Measurements from ENCODE around the gene TMA7B.

The TMA7B gene

DNA sequence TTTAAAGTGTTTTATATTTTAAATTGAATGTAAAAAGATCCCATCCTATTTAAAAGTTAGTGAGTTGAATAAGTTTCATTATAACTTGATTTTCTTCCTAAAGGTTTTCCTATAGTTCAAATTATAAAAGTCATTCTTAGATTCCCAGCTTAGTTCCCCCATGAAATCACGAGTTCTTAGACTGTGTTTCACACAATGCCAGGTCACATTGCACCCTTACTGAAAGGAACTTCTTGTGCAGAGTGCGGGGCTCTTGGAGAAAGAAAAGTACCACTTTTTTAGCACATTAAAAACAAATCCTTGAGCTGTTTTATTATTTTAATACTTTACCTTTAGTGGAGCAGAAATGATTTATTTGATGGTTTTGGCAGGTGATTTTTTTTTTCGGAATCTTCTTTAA lies 43.7 kb upstream of the TMA7B start:
- DNase-seq (ENCODE audit: low spot score) = no peak
- in situ Hi-C loops (cut with MboI; ENCODE audit: low sequenced_read_pairs, unreplicated experiment) = no loop called here
- TF ChIP-seq, protein P1, sequence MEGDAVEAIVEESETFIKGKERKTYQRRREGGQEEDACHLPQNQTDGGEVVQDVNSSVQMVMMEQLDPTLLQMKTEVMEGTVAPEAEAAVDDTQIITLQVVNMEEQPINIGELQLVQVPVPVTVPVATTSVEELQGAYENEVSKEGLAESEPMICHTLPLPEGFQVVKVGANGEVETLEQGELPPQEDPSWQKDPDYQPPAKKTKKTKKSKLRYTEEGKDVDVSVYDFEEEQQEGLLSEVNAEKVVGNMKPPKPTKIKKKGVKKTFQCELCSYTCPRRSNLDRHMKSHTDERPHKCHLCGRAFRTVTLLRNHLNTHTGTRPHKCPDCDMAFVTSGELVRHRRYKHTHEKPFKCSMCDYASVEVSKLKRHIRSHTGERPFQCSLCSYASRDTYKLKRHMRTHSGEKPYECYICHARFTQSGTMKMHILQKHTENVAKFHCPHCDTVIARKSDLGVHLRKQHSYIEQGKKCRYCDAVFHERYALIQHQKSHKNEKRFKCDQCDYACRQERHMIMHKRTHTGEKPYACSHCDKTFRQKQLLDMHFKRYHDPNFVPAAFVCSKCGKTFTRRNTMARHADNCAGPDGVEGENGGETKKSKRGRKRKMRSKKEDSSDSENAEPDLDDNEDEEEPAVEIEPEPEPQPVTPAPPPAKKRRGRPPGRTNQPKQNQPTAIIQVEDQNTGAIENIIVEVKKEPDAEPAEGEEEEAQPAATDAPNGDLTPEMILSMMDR (IDR thresholded peaks at IDR 0.05; ENCODE audit: borderline replicate concordance, control extremely low read depth, extremely low read depth, insufficient read depth, missing control alignments) = no peak

DNA sequence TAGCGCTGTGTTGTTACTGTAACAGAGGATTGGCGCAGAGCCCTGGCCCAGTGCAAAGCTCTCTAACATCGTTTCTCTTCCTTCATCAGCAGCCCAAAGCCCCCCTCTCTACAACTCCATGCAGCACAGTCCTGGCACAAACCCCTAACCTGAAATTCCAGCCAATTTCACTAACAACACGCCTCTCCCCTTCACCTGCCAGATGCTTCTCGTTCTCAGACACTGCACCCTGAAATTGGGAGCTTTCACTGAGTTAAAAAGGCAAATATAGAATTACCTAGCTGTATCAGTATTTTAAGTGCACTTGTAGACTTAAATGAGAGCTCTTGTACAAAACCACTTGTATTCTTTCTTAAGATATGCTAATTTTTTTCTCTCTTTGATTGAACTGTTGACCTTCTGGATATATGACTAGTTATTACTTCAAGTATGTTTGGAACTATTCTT lies 43.0 kb upstream of the TMA7B start:
- in situ Hi-C loops (cut with MboI; ENCODE audit: low sequenced_read_pairs, unreplicated experiment) = no loop called here
- DNase-seq (ENCODE audit: low spot score) = no peak
- TF ChIP-seq, protein P1 (IDR thresholded peaks at IDR 0.05; ENCODE audit: borderline replicate concordance, control extremely low read depth, extremely low read depth, insufficient read depth, missing control alignments) = no peak

DNA sequence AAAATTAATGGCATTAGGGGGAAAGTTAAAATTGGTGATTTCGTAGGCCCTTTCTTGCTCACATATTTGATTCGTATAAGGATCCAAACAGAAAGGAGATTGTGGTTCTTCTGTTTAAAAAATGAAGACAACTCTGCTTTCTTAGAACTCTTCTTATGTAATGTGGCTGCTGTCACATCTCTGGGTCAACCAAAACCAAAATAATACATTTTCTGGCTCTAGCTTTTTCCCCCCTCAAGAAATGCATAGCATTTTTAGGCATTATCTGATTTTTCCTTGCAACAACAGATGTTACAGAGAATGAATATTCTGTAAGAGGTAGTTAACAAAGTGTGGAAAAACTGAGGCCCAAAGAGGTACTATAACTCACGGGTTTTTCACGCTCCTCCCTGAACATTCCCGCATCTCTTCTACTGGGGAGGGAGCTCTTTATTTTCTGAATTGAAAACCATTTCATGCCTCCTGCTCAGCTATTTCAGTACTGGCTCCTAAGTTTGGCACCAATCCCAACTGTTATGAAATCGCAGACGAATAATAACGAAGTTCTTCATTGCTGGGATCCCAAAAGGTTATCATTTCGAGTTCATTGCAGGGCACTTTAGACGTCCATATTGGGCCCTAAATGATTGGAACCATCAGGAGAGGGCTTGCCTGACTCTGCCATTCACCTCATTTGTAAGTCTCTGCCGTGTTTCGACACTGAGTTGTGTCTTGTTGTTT lies 42.3 kb upstream of the TMA7B start:
- TF ChIP-seq, protein P1 (IDR thresholded peaks at IDR 0.05; ENCODE audit: borderline replicate concordance, control extremely low read depth, extremely low read depth, insufficient read depth, missing control alignments) = no peak
- no peak for DNase-seq (ENCODE audit: low spot score)
- in situ Hi-C loops (cut with MboI; ENCODE audit: low sequenced_read_pairs, unreplicated experiment) = no loop called here

DNA sequence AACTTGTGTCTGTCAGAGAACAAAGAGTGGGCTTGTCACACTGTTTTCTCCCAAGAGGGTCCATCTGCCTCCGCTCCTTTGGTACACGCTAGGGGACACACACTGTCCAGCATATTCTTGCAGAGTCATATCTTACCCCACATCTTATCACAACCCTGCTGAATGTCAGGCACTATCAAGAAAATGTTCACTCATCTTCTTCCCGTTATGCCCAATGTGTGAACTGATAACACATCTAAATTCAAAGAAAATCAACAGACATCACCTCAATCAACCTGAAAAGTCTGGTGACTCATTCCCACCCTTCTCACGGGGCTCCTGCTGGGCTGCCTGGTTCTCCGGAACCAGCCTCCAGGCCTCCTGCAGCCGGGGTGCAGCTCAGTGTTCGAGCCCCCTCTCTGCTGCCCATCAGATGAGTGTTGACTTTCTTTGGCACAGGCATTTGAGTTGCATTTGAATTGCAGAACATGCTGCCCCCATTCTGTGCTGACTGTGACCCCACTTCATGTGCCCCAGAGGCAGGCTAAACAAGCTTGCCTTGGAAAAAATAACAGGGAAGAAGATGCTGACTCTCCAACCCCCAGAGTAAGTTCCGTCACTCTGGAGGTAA lies 40.0 kb upstream of the TMA7B start:
- in situ Hi-C loops (cut with MboI; ENCODE audit: low sequenced_read_pairs, unreplicated experiment) = no loop called here

DNA sequence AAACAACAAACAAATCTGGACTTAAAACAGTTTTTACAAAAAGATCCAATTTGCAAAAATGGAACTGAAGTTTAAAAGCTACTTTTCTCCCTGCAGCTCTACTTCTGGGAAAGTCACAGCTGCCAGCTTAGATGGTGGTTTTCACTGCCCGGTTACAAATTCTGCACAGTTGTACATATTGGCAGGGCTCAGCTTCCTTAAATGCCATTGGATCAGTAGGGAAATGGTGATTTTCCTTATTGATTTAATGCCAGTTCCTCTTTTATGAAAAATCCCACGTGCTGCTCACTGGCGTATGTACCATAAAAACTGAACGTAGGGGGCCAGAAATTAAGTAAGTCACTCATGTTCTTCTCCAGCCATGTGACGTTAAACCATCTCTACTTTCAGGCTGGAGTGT lies 36.5 kb upstream of the TMA7B start:
- in situ Hi-C loops (cut with MboI; ENCODE audit: low sequenced_read_pairs, unreplicated experiment) = no loop called here
- TF ChIP-seq, protein P1 (IDR thresholded peaks at IDR 0.05; ENCODE audit: borderline replicate concordance, control extremely low read depth, extremely low read depth, insufficient read depth, missing control alignments) = no peak

More for the DNA sequence above, 40.0 kb upstream of the TMA7B start:
- TF ChIP-seq, protein P1 (IDR thresholded peaks at IDR 0.05; ENCODE audit: borderline replicate concordance, control extremely low read depth, extremely low read depth, insufficient read depth, missing control alignments) = no peak
- no peak for DNase-seq (ENCODE audit: low spot score)

DNA sequence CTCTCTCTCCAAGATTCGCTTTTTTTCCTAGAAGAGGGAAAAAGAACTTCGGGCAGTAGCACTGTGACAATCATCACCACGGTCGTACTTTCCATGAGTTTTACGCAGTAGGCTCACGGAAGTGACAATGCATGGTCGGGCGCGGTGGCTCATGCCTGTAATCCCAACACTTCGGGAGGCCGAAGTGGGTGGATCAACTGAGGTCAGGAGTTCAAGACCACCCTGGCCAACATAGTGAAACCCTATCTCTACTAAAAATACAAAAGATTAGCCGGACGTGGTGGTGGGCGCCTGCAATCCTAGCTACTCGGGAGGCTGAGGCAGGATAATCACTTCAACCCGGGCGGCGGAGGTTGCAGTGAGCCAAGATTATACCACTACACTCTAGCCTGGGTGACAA lies 35.9 kb upstream of the TMA7B start:
- in situ Hi-C loops (cut with MboI; ENCODE audit: low sequenced_read_pairs, unreplicated experiment) = no loop called here
- DNase-seq (ENCODE audit: low spot score) = no peak
- TF ChIP-seq, protein P1 (IDR thresholded peaks at IDR 0.05; ENCODE audit: borderline replicate concordance, control extremely low read depth, extremely low read depth, insufficient read depth, missing control alignments) = no peak

More for the DNA sequence above, 36.5 kb upstream of the TMA7B start:
- no peak for DNase-seq (ENCODE audit: low spot score)
